ENCODE data around the gene CERS4.
"Not testable (repeated sequence)": the region's sequence is repeated elsewhere in the genome, so short reads cannot be mapped to it uniquely, and the experiment has no call there.

Gene CERS4

GRCh38 chr19:8208922-8209461 lies at the start of gene CERS4:
Gene CERS4, plus strand, starts transcription at chr19:8209370. Its CDS starts 41,707 bp downstream, at chr19:8251077.
- DNase-seq (ENCODE audit: insufficient read length, low spot score), result peak; percentile 86
- peak; percentile 80 for FAIRE-seq

GRCh38 chr19:8161135-8161646 lies 48.0 kb upstream of the CERS4 start:
- DNase-seq (ENCODE audit: insufficient read length, low spot score) (no peak), FAIRE-seq (no peak)

- no peak for FAIRE-seq
- no peak for DNase-seq (ENCODE audit: insufficient read length, low spot score)
Measured at GRCh38 chr19:8163759-8164158, 45.4 kb upstream of the CERS4 start.

GRCh38 chr19:8167985-8168384 lies 41.2 kb upstream of the CERS4 start:
- no peak for DNase-seq (ENCODE audit: insufficient read length, low spot score)
- FAIRE-seq, result no peak

GRCh38 chr19:8168537-8168936 lies 40.6 kb upstream of the CERS4 start:
- no peak for DNase-seq (ENCODE audit: insufficient read length, low spot score)
- no peak for FAIRE-seq

- DNase-seq (ENCODE audit: insufficient read length, low spot score) (no peak), FAIRE-seq (peak; percentile 20)
Measured at GRCh38 chr19:8174706-8175105, 34.5 kb upstream of the CERS4 start.

- no peak for DNase-seq (ENCODE audit: insufficient read length, low spot score)
- FAIRE-seq, result no peak
Measured at GRCh38 chr19:8180018-8180417, 29.2 kb upstream of the CERS4 start.

GRCh38 chr19:8184274-8184673 lies 24.9 kb upstream of the CERS4 start:
- FAIRE-seq (no peak), DNase-seq (ENCODE audit: insufficient read length, low spot score) (no peak)

GRCh38 chr19:8185343-8186068 lies 23.7 kb upstream of the CERS4 start:
- DNase-seq (ENCODE audit: insufficient read length, low spot score), result no peak
- FAIRE-seq, result no peak

GRCh38 chr19:8192221-8192820 lies 16.8 kb upstream of the CERS4 start:
- FAIRE-seq, result no peak
- no peak for DNase-seq (ENCODE audit: insufficient read length, low spot score)

GRCh38 chr19:8194528-8195267 lies 14.5 kb upstream of the CERS4 start:
- DNase-seq (ENCODE audit: insufficient read length, low spot score) (no peak), FAIRE-seq (no peak)

GRCh38 chr19:8196271-8196927 lies 12.8 kb upstream of the CERS4 start:
- no peak for FAIRE-seq
- DNase-seq (ENCODE audit: insufficient read length, low spot score), result no peak

- FAIRE-seq, result peak; percentile 31
- not testable (repeated sequence) for DNase-seq (ENCODE audit: insufficient read length, low spot score)
Measured at GRCh38 chr19:8203288-8204120, 5.7 kb upstream of the CERS4 start.

GRCh38 chr19:8204961-8205360 lies 4.2 kb upstream of the CERS4 start:
- DNase-seq (ENCODE audit: insufficient read length, low spot score) (no peak), FAIRE-seq (no peak)

GRCh38 chr19:8206147-8207087 lies 2.8 kb upstream of the CERS4 start:
- DNase-seq (ENCODE audit: insufficient read length, low spot score), result no peak

GRCh38 chr19:8207326-8207725 lies 1.8 kb upstream of the CERS4 start:
- not testable (repeated sequence) for DNase-seq (ENCODE audit: insufficient read length, low spot score); FAIRE-seq

More at GRCh38 chr19:8206147-8207087, 2.8 kb upstream of the CERS4 start:
- FAIRE-seq, result no peak

- FAIRE-seq (no peak), DNase-seq (ENCODE audit: insufficient read length, low spot score) (no peak)
Measured at GRCh38 chr19:8208119-8208921, 850 bp upstream of the CERS4 start.

All from HTR-8/SVneo (cell line).